Measurements from ENCODE around the gene NOX3.

The NOX3 gene

GRCh38 chr6:155455766-155456165, at the start of gene NOX3:
NOX3 (minus strand) TSS chr6:155455839; CDS start chr6:155455800, 39 bp downstream.
- no peaks in the 10 kb centered on the region for H3K27me3 ChIP-seq (ENCODE audit: insufficient read depth, low read length, poor library complexity)
- H3K36me3 ChIP-seq (ENCODE audit: insufficient read depth, low read length), result no peaks in the 10 kb centered on the region
- no peaks in the 10 kb centered on the region for H4K20me1 ChIP-seq (ENCODE audit: insufficient read depth, low read length)
- no peak for ATAC-seq (ENCODE audit: insufficient read depth, low read depth)
- no peak within 1 kb of the TSS for H3K4me2 ChIP-seq (ENCODE audit: insufficient read depth, low read length)
- H2AFZ ChIP-seq (ENCODE audit: low read depth, low read length), result no peak within 1 kb of the TSS
- H3K9me3 ChIP-seq (ENCODE audit: insufficient read depth, low read length, severe bottlenecking), result no peaks in the 10 kb centered on the region
- no peaks in the 10 kb centered on the region for H3K79me2 ChIP-seq (ENCODE audit: insufficient read depth, low read length)
- no peak within 1 kb of the TSS for H3K9ac ChIP-seq (ENCODE audit: low read depth, low read length)
- DNase-seq, result no peak
- no peaks in the 10 kb centered on the region for H3K4me1 ChIP-seq (ENCODE audit: insufficient read depth, low read length)
- no peak within 1 kb of the TSS for H3K27ac ChIP-seq (ENCODE audit: low read length)
- no peak for TF ChIP-seq CTCF (IDR thresholded peaks at IDR 0.05; ENCODE audit: borderline replicate concordance, extremely low read depth, low read length, poor library complexity, severe bottlenecking)
- no peak for TF ChIP-seq EZH2 (IDR thresholded peaks at IDR 0.05; ENCODE audit: borderline replicate concordance, low read depth, low read length, severe bottlenecking)
- no peak within 1 kb of the TSS for H3K4me3 ChIP-seq (ENCODE audit: low read depth in 1 of 2, low read length in 2 of 2)

GRCh38 chr6:155504848-155505607, 49.4 kb upstream of the NOX3 start:
- H3K36me3 ChIP-seq (ENCODE audit: insufficient read depth, low read length), result no peaks in the 10 kb centered on the region
- DNase-seq (no peak), ATAC-seq (ENCODE audit: insufficient read depth, low read depth) (no peak)
- peaks cover 3% of the 10 kb centered on the region for H3K9me3 ChIP-seq (ENCODE audit: insufficient read depth, low read length, severe bottlenecking)
- H3K27ac ChIP-seq (ENCODE audit: low read length), result no peak overlapping the region
- no peak overlapping the region for H3K4me2 ChIP-seq (ENCODE audit: insufficient read depth, low read length)
- H2AFZ ChIP-seq (ENCODE audit: low read depth, low read length), result no peak overlapping the region
- TF ChIP-seq CTCF (IDR thresholded peaks at IDR 0.05; ENCODE audit: borderline replicate concordance, extremely low read depth, low read length, poor library complexity, severe bottlenecking) (no peak), EZH2 (IDR thresholded peaks at IDR 0.05; ENCODE audit: borderline replicate concordance, low read depth, low read length, severe bottlenecking) (no peak)
- no peaks in the 10 kb centered on the region for H3K27me3 ChIP-seq (ENCODE audit: insufficient read depth, low read length, poor library complexity)
- H3K4me3 ChIP-seq (ENCODE audit: low read depth in 1 of 2, low read length in 2 of 2), result no peak overlapping the region
- no peaks in the 10 kb centered on the region for H4K20me1 ChIP-seq (ENCODE audit: insufficient read depth, low read length)
- H3K79me2 ChIP-seq (ENCODE audit: insufficient read depth, low read length), result no peaks in the 10 kb centered on the region
- no peaks in the 10 kb centered on the region for H3K4me1 ChIP-seq (ENCODE audit: insufficient read depth, low read length)
- H3K9ac ChIP-seq (ENCODE audit: low read depth, low read length), result no peak overlapping the region

- no peaks in the 10 kb centered on the region for H3K27me3 ChIP-seq (ENCODE audit: insufficient read depth, low read length, poor library complexity)
- H3K4me2 ChIP-seq (ENCODE audit: insufficient read depth, low read length), result no peak overlapping the region
- no peak overlapping the region for H3K4me3 ChIP-seq (ENCODE audit: low read depth in 1 of 2, low read length in 2 of 2)
Observed at GRCh38 chr6:155502393-155502792, 46.8 kb upstream of the NOX3 start.

More at GRCh38 chr6:155502393-155502792, 46.8 kb upstream of the NOX3 start:
- no peak for DNase-seq
- TF ChIP-seq CTCF (IDR thresholded peaks at IDR 0.05; ENCODE audit: borderline replicate concordance, extremely low read depth, low read length, poor library complexity, severe bottlenecking) (no peak), EZH2 (IDR thresholded peaks at IDR 0.05; ENCODE audit: borderline replicate concordance, low read depth, low read length, severe bottlenecking) (no peak)
- H3K79me2 ChIP-seq (ENCODE audit: insufficient read depth, low read length), result no peaks in the 10 kb centered on the region
- no peak overlapping the region for H2AFZ ChIP-seq (ENCODE audit: low read depth, low read length)
- no peaks in the 10 kb centered on the region for H3K36me3 ChIP-seq (ENCODE audit: insufficient read depth, low read length)
- no peak overlapping the region for H3K9ac ChIP-seq (ENCODE audit: low read depth, low read length)
- H3K4me1 ChIP-seq (ENCODE audit: insufficient read depth, low read length), result no peaks in the 10 kb centered on the region
- H3K27ac ChIP-seq (ENCODE audit: low read length), result no peak overlapping the region
- no peaks in the 10 kb centered on the region for H4K20me1 ChIP-seq (ENCODE audit: insufficient read depth, low read length)
- H3K9me3 ChIP-seq (ENCODE audit: insufficient read depth, low read length, severe bottlenecking), result peaks cover 3% of the 10 kb centered on the region
- ATAC-seq (ENCODE audit: insufficient read depth, low read depth), result no peak

All from DND-41 (cell line).